Vagina (tissue), 2 donors: Measurements from ENCODE around the gene SAMD4A.

ENCODE experiments used
- POLR2A ChIP-seq, 2 donors: fragments of 450-650 bp; IDR thresholded peaks; one replicate each; pipeline ENCODE4 v1.6.1; 2017; ENCODE audit warnings: antibody characterized with exemption in 2 of 2, mild to moderate bottlenecking in 2 of 2, moderate library complexity in 2 of 2
- TF ChIP-seq, protein P1 (sequence below), 3 experiments: fragments of 450-650 bp in 2 of 3; fragments of 200-600 bp in 1 of 3; sonication (generic) in 1 of 3; IDR thresholded peaks; one replicate each; pipeline ENCODE4 v1.5.1; 2017 to 2019; ENCODE audit warnings: antibody characterized with exemption in 3 of 3, mild to moderate bottlenecking in 2 of 3, moderate library complexity in 2 of 3

DNA sequence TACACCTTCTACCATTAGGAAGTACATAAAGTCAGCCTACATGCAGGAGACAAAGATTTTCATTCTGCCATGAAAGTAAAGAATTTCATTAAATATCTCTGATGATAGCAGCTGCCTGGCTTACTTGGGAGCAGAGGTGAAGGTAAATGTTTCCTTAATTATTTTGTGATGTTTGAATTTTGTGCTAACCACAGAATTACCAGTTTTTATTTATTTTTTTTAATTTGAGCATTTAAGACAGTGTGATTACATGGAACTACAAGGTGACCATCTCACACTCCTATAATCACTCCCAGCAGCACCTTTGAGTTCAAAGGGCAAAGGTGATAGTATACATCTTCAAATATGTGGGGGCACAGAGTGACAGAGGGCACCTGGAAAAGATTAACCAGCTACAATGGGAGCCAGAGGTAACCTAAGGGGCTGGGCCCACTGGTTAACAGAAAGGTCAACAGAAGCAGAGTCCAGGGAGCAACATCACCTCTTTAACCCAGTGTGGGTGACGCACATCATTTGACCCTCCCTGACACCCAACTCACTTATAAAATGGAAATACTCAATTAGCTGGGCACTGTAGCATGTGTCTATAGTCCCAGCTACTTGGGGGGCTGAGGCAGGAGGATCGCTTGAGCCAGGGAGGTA, 270.7 kb downstream of the SAMD4A start:
- TF ChIP-seq, protein P1, sequence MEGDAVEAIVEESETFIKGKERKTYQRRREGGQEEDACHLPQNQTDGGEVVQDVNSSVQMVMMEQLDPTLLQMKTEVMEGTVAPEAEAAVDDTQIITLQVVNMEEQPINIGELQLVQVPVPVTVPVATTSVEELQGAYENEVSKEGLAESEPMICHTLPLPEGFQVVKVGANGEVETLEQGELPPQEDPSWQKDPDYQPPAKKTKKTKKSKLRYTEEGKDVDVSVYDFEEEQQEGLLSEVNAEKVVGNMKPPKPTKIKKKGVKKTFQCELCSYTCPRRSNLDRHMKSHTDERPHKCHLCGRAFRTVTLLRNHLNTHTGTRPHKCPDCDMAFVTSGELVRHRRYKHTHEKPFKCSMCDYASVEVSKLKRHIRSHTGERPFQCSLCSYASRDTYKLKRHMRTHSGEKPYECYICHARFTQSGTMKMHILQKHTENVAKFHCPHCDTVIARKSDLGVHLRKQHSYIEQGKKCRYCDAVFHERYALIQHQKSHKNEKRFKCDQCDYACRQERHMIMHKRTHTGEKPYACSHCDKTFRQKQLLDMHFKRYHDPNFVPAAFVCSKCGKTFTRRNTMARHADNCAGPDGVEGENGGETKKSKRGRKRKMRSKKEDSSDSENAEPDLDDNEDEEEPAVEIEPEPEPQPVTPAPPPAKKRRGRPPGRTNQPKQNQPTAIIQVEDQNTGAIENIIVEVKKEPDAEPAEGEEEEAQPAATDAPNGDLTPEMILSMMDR (IDR thresholded peaks at IDR 0.05) = no peak
- TF ChIP-seq POLR2A (IDR thresholded peaks at IDR 0.05) = no peak
